Astrocyte (in vitro differentiated cells and primary cell): ENCODE results near the gene TEKT5. TPM values are rescaled to one million over a fixed set of nuclear protein-coding genes. Genes with fewer than 3 reads are reported as not detected.

ENCODE experiments used
- DNase-seq: peaks from one replicate; pipeline ENCODE4 v3.0.0-alpha.2; 2010; ENCODE audit warnings: low read depth
- FAIRE-seq: peaks from 2 replicates; lab custom pipeline; 2011; peaks lifted over from hg19 to GRCh38; lab: Jason Lieb, UNC
- H2AFZ ChIP-seq: 2 replicates; pipeline ENCODE4 v1.6.0; 2012; ENCODE audit warnings: low read depth, low read length, inconsistent platforms
- H3K27ac ChIP-seq: 2 replicates; pipeline ENCODE4 v1.5.1; 2011; ENCODE audit warnings: low read depth, low read length, inconsistent platforms
- H3K27me3 ChIP-seq: 2 replicates; pipeline ENCODE4 v1.6.0; 2011; ENCODE audit warnings: low read length, inconsistent platforms; ENCODE audit not compliant: insufficient read depth
- H3K36me3 ChIP-seq: 2 replicates; pipeline ENCODE4 v1.5.1; 2011; ENCODE audit warnings: low read length, inconsistent platforms; ENCODE audit not compliant: insufficient read depth
- H3K4me1 ChIP-seq: 2 replicates; pipeline ENCODE4 v1.5.1; 2011; ENCODE audit warnings: low read length, inconsistent platforms; ENCODE audit not compliant: insufficient read depth
- H3K4me2 ChIP-seq: 2 replicates; pipeline ENCODE4 v1.6.0; 2012; ENCODE audit warnings: low read length, inconsistent platforms
- H3K4me3 ChIP-seq: 2 replicates; pipeline ENCODE4 v1.5.1; 2011; ENCODE audit warnings: low read depth, mild to moderate bottlenecking, low read length, inconsistent platforms; ENCODE audit not compliant: insufficient read depth
- H3K79me2 ChIP-seq: 2 replicates; pipeline ENCODE4 v1.6.0; 2012; ENCODE audit warnings: mild to moderate bottlenecking, low read length, inconsistent platforms; ENCODE audit not compliant: insufficient read depth
- H3K9ac ChIP-seq: 2 replicates; pipeline ENCODE4 v1.6.0; 2012; ENCODE audit warnings: mild to moderate bottlenecking, low read length, inconsistent platforms
- H3K9me3 ChIP-seq: 2 replicates; pipeline ENCODE4 v1.5.1; 2012; ENCODE audit warnings: low read depth, mild to moderate bottlenecking, low read length, inconsistent platforms; ENCODE audit not compliant: insufficient read depth
- H4K20me1 ChIP-seq: 2 replicates; pipeline ENCODE4 v1.6.0; 2012; ENCODE audit warnings: low read length, inconsistent platforms; ENCODE audit not compliant: insufficient read depth
- H3K27ac Mint-ChIP-seq: one replicate; pipeline ENCODE4 v1.8.0; 2021; ENCODE audit warnings: mild to moderate bottlenecking, mixed read lengths; ENCODE audit not compliant: unreplicated experiment
- H3K27me3 Mint-ChIP-seq: one replicate; pipeline ENCODE4 v1.8.0; 2021; ENCODE audit warnings: low read depth, mixed read lengths; ENCODE audit not compliant: unreplicated experiment
- H3K36me3 Mint-ChIP-seq: one replicate; pipeline ENCODE4 v1.8.0; 2021; ENCODE audit warnings: low read depth, mixed read lengths; ENCODE audit not compliant: unreplicated experiment
- H3K4me1 Mint-ChIP-seq: one replicate; pipeline ENCODE4 v1.8.0; 2021; ENCODE audit warnings: low read depth, mixed read lengths; ENCODE audit not compliant: unreplicated experiment
- H3K4me3 Mint-ChIP-seq: one replicate; pipeline ENCODE4 v1.8.0; 2021; ENCODE audit warnings: mild to moderate bottlenecking, moderate library complexity, mixed read lengths; ENCODE audit not compliant: unreplicated experiment
- H3K9me3 Mint-ChIP-seq: one replicate; pipeline ENCODE4 v1.8.0; 2021; ENCODE audit warnings: mild to moderate bottlenecking, mixed read lengths; ENCODE audit not compliant: unreplicated experiment
- EZH2 ChIP-seq: IDR thresholded peaks from 2 replicates; pipeline ENCODE4 v1.6.1; 2012; ENCODE audit warnings: mild to moderate bottlenecking, low read length, inconsistent platforms; ENCODE audit not compliant: insufficient read depth
- total RNA-seq: library from RNA; stranded (reverse); gene quantifications from 2 replicates; pipeline ENCODE4 v1.2.1, GENCODE V29; 2021
- TF ChIP-seq, protein P1 (sequence below): IDR thresholded peaks from 2 replicates; pipeline ENCODE4 v1.5.1; 2011; ENCODE audit warnings: low read depth, mild to moderate bottlenecking, inconsistent platforms, low read length, moderate library complexity; ENCODE audit not compliant: insufficient read depth

The TEKT5 gene
- total RNA-seq, 1 donor from 2014 or later = not detected

DNA sequence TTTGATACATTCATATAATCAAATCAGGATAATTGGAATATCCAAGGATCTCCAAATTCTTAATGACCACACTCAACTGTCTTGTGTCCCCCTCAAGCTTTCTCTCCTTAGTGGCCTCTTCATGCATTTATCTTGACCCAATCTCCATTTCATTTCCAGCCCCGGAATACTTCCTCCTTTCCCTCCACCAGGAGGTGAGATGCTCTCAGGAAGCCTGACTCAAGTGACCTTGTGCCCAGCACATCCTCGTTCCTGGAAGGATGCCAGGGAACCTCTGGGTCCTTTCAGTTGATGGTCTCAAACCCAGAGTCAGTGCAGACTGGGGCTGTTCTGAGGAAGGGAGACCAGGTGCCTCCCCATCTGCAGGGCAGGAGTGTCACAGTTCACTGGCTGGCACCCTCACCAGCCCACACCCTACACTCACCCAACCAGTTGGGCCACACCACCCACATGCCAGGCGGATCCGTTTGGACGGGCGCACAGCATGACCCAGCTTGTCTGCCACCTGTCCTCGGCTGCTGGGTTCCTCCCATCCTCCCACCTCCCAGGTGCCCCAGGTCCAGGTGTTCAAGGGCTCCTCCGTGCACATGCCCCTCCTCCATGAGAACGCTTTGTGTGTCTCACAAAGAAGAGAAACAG, 100.3 kb downstream of the TEKT5 start:
- no peaks in the 10 kb centered on the region for H4K20me1 ChIP-seq
- TF ChIP-seq EZH2 = no peak
- TF ChIP-seq, protein P1, sequence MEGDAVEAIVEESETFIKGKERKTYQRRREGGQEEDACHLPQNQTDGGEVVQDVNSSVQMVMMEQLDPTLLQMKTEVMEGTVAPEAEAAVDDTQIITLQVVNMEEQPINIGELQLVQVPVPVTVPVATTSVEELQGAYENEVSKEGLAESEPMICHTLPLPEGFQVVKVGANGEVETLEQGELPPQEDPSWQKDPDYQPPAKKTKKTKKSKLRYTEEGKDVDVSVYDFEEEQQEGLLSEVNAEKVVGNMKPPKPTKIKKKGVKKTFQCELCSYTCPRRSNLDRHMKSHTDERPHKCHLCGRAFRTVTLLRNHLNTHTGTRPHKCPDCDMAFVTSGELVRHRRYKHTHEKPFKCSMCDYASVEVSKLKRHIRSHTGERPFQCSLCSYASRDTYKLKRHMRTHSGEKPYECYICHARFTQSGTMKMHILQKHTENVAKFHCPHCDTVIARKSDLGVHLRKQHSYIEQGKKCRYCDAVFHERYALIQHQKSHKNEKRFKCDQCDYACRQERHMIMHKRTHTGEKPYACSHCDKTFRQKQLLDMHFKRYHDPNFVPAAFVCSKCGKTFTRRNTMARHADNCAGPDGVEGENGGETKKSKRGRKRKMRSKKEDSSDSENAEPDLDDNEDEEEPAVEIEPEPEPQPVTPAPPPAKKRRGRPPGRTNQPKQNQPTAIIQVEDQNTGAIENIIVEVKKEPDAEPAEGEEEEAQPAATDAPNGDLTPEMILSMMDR = no peak
- Mint-ChIP-seq H3K27me3 (peaks cover 45% of the 10 kb centered on the region), H3K4me3 (no peak overlapping the region), H3K9me3 (no peaks in the 10 kb centered on the region), H3K36me3 (no peaks in the 10 kb centered on the region), H3K27ac (no peak overlapping the region), H3K4me1 (no peaks in the 10 kb centered on the region)
- H2AFZ ChIP-seq = no peak overlapping the region
- no peak overlapping the region for H3K4me3 ChIP-seq
- H3K27ac ChIP-seq = no peak overlapping the region
- H3K36me3 ChIP-seq = no peaks in the 10 kb centered on the region
- H3K27me3 ChIP-seq = peaks cover 9% of the 10 kb centered on the region
- no peaks in the 10 kb centered on the region for H3K4me1 ChIP-seq
- DNase-seq (no peak), FAIRE-seq (no peak)
- no peak overlapping the region for H3K9ac ChIP-seq
- no peak overlapping the region for H3K4me2 ChIP-seq
- H3K9me3 ChIP-seq = no peaks in the 10 kb centered on the region
- no peaks in the 10 kb centered on the region for H3K79me2 ChIP-seq

DNA sequence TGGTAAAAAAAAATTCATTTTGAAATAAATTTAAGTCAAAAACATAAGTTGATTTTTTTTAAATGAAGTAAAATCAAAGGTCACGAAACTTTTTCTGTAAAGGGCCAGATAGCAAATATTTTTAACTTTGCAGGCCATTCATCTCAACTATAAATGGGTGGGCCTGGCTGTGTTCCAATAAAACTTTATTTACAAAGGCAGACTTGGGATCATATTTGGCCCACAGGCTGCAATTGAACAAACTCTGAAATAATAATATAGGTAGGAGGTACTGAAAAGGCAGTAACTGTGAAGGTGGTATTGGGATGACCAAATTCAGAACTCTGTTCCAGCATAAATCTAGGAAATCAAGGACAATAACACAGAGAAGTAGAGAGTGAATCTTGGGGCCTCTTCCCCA, 102.1 kb downstream of the TEKT5 start:
- Histone ChIP-seq H3K79me2 (no peaks in the 10 kb centered on the region), H3K9me3 (no peaks in the 10 kb centered on the region), H4K20me1 (no peaks in the 10 kb centered on the region), H3K4me2 (no peak overlapping the region), H3K4me3 (no peak overlapping the region), H3K27me3 (peaks cover 9% of the 10 kb centered on the region), H3K4me1 (no peaks in the 10 kb centered on the region), H3K36me3 (no peaks in the 10 kb centered on the region), H2AFZ (no peak overlapping the region), H3K27ac (no peak overlapping the region), H3K9ac (no peak overlapping the region)
- Mint-ChIP-seq H3K4me1 (no peaks in the 10 kb centered on the region), H3K27ac (no peak overlapping the region), H3K36me3 (no peaks in the 10 kb centered on the region), H3K9me3 (no peaks in the 10 kb centered on the region), H3K4me3 (no peak overlapping the region), H3K27me3 (peaks cover 54% of the 10 kb centered on the region)
- DNase-seq (no peak), FAIRE-seq (no peak)
- no peak for TF ChIP-seq EZH2
- TF ChIP-seq, protein P1 = no peak

DNA sequence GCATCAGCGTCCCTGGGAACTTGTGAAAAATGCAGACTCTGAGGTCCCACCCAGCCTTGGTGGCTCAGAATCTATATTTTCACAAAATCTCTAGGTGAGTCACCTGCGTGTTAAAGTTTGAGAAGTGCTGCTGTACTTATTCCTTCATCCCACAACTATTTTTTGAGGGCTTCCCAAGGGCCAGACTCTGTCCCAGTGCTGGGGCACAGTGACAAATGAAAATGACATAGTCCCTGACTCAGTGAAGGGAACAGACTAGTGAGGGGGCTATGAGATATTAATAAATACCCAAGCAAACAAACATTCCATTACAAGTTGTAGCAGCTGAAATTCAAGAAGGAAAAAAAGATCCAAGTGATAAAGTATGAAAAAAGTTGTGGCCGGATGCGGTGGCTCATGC, 104.4 kb downstream of the TEKT5 start:
- H3K9me3 ChIP-seq = no peaks in the 10 kb centered on the region
- H3K4me3 ChIP-seq = no peak overlapping the region
- no peak overlapping the region for H3K27ac ChIP-seq
- peaks cover 2% of the 10 kb centered on the region for H3K4me1 ChIP-seq
- Mint-ChIP-seq H3K36me3 (no peaks in the 10 kb centered on the region), H3K4me3 (no peak overlapping the region), H3K4me1 (peaks cover 3% of the 10 kb centered on the region), H3K27ac (no peak overlapping the region), H3K9me3 (no peaks in the 10 kb centered on the region), H3K27me3 (peaks cover 33% of the 10 kb centered on the region)
- no peaks in the 10 kb centered on the region for H4K20me1 ChIP-seq
- TF ChIP-seq EZH2 = no peak
- TF ChIP-seq, protein P1 = no peak
- FAIRE-seq (no peak), DNase-seq (no peak)
- no peaks in the 10 kb centered on the region for H3K79me2 ChIP-seq
- no peak overlapping the region for H2AFZ ChIP-seq
- no peak overlapping the region for H3K4me2 ChIP-seq
- no peak overlapping the region for H3K9ac ChIP-seq
- H3K27me3 ChIP-seq = no peaks in the 10 kb centered on the region
- H3K36me3 ChIP-seq = no peaks in the 10 kb centered on the region
